Activated CD4-positive, alpha-beta T cell treated with anti-CD3 and anti-CD28 coated beads, Interleukin-2, amount 50 U/mL, for 1 hour (primary cell): ENCODE results near the gene BAIAP2L2.
"Not testable (repeated sequence)": the region's sequence is repeated elsewhere in the genome, so short reads cannot be mapped to it uniquely, and the experiment has no call there.

Source experiments
- DNase-seq: peaks from one replicate; pipeline ENCODE4 v3.0.0-alpha.2; 2020

BAIAP2L2 gene

DNA sequence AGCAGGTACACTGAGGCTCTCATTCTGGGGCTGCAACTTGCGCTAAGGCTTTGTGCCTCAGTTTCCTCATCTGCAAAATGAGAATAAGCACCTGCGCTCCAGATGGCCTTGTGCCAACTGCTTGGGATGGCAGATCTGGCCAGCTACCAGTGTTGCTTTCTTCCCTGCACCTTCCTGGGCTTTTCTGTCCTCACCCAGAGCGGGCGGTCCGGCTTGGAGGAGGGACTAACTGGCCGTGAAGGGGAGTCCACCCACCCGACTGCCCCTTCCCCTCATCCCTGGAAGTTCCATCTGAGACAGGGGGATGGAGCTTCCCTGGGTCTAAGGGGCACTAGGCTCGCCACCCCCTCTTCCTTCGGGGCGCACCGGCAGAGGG lies 30.0 kb downstream of the BAIAP2L2 start:
- DNase-seq, result no peak

DNA sequence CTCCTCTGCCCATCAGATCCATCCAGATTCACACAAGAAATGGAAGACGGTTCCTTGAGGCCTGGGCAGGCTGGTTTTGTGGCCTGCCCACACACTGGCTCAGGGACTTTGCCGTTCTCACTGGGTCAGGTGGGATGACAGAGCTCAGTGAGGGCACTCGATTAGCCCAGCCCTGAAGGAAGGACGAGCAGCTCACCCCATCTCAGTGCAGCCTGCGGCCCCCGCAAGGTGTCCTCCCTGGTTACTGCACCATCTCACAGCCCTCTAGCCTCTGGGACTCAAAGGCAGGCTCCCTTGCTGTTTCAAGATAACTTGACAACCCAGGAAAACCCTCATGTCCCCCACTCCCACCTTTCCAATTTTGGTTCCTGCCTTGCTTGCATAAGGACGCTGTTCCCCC lies 30.7 kb downstream of the BAIAP2L2 start:
- no peak for DNase-seq

DNA sequence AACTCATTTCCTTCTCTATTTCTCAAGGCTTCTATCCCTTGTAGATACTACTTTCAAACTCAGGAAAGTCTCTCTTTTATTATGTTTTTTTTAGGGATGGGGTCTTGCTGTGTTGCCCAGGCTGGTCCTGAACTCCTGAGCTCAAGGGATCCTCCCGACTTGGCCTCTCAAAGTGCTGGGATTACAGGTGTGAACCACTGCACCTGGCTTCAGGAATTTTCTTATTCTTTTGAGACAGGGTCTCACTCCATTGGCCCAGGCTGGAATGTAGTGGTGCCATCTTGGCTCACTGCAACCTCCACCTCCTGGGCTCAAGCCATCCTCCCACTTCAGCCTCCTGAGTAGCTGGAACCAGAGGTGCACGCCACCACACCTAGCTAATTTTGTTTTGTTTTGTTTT lies 31.3 kb downstream of the BAIAP2L2 start:
- not testable (repeated sequence) for DNase-seq

DNA sequence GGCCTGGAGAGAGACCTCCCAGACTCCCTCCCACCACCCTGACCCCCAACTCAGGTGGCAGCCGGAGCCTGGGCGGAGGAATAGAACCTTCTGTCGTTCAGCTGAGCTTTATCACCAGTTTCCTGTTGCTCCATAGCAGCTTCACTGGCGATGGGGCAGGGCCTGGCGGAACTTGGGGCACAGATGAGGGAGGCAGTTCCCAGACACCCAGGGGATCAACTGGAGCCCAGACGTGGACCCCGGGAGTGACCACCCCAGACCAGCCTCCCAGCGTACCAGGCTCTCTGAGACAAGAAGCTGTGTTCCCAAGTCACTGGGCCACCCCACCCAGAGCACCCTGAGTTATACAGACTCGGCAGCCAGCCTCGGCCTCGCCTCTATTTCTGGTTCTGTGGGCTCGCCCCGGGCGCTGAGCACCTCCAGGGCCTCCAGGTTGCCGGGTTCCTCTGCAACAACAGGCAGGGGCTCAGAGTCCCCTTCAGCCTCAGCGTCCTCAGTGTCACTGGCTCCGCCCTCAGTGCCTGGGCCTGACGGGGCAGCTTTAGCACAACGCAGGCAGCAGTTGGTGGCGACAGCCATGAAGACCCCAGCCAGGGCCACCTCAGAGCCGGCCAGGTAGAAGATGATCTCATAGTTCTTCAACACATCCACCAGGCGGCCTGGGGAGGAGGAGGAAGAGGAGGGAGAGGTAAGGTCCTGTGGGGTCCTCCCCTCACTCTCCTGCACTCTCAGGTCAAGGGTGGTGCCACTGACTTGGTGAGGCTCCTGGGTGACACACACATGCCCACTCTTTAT lies 32.2 kb downstream of the BAIAP2L2 start:
- no peak for DNase-seq

DNA sequence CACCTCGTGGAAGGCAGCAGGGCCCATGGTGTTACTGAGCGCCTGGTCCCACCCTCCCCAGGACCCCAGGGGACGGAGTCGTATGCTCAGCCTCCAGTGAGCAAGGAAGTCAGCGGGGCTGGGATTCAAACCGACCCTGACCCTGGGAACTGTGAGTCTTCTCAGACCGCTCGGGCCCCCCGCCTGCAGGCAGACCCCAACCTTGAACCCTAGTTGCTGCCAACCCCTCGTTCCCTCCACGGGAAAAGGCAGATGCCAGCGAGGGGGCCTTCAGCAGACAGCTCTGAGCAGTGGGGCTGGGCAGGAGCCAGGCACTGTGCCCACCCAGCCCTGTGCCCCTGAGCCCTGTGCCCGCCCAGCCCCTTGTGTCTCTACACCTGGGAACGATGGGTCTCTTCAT lies 32.9 kb downstream of the BAIAP2L2 start:
- no peak for DNase-seq

DNA sequence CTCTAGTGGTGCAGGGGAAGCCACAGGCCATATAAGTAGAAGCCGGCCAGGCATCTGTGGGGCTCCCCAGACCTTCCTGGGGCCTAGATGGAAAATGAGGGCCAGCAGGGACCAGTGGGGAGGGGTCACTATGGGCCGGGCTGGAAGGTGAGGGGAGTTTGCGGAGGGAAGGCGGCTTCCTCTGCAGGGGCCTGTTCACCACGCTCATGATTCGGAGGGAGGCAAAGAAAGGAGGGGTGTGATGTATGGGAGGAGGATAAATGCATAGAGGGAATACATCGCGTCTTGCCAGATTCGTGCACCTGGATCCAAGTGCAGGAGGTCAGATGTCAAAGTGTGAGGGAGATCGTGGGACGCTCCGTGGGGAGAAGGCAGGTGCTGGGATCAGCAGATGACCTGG lies 33.4 kb downstream of the BAIAP2L2 start:
- DNase-seq, result no peak

DNA sequence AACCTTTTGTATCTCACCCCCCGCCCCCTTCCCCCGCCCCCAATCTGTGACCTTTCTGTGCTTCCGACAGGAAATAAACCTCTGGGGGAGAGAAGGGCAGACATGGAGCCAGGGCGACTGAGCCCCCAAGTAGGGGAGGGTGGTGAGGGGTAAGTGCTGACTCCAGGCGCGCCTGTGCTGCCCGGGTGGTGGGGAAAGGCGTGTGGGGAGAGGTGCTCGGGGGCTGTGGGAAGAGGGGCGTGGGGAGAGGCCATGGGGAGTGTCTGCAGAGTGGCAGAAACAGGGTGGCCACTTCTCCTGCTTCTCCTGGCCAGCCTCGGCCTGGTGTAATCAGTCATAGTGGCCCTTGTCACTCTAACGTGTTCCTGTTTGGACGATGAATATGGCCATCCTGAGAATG lies 34.5 kb downstream of the BAIAP2L2 start:
- DNase-seq, result no peak

DNA sequence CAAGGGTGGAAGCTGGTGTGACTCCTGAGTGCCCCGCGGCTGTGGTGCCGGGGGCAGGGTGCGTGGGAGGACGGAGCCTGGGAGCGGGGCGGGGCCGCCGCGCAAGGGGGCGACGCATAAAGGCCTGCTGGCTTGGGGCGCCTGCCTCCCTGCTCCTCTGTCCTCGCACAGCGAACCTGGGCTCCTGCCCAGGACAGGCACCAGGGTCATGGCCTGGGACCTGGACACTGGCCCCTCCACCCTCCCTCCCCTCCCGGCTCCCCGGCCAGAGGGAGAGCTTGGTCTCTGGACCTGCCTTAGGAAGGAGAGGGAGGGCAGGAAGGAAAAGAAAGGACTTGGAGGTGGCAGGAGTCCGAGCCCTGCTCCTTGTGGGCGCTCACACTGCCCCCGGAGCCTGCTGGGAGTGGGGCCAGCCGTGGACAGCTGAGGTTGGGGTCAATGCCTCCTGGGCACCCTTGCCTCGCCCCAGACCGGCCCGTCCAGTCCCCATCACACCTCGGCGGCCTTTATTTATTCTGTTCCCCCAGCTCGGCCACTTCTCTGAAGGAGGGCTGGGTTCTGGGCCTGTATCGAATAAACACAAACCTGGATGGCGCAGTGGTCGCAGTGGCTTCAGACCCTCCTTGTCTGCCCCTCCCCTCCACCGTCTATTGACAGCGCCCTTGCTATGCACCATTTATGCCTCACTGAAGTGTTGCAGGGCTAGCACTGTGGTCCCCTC lies 35.2 kb downstream of the BAIAP2L2 start:
- no peak for DNase-seq

DNA sequence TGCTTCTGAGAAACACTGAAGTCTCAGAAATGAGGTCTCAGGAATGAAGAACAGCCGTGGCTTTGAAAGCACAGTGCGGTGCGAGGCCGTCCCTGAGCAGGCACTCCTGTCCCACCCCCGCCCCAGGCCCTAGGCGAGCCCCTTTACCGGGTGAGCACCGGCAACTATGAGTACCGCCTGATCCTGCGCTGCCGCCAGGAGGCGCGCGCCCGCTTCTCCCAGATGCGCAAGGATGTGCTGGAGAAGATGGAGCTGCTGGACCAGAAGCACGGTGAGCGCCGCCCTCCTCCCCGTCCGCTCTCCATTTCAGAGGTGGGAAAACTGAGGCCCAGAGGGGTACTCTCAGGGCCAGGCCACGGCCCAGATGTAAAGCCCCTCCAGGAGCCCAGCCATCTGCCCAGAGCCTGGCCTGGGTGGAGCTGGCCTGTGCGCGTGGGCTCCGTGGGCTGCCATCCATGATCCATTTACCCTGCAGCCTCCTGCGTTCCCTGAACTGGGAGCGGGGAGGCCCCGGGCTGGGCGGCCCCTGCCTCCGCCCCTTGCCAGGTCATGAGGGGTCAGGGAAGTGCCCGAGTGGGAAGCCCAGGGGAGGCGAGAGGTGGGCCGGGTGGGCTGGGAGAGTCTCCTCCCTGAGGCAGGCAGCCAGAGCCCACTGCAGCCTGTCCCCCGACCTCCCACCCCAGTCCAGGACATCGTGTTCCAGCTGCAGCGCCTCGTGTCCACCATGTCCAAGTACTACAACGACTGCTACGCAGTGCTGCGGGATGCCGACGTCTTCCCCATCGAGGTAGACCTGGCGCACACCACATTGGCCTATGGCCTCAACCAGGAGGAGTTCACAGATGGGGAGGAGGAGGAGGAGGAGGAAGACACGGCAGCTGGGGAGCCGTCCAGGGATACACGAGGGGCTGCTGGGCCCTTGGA lies 36.0 kb downstream of the BAIAP2L2 start:
- no peak for DNase-seq

DNA sequence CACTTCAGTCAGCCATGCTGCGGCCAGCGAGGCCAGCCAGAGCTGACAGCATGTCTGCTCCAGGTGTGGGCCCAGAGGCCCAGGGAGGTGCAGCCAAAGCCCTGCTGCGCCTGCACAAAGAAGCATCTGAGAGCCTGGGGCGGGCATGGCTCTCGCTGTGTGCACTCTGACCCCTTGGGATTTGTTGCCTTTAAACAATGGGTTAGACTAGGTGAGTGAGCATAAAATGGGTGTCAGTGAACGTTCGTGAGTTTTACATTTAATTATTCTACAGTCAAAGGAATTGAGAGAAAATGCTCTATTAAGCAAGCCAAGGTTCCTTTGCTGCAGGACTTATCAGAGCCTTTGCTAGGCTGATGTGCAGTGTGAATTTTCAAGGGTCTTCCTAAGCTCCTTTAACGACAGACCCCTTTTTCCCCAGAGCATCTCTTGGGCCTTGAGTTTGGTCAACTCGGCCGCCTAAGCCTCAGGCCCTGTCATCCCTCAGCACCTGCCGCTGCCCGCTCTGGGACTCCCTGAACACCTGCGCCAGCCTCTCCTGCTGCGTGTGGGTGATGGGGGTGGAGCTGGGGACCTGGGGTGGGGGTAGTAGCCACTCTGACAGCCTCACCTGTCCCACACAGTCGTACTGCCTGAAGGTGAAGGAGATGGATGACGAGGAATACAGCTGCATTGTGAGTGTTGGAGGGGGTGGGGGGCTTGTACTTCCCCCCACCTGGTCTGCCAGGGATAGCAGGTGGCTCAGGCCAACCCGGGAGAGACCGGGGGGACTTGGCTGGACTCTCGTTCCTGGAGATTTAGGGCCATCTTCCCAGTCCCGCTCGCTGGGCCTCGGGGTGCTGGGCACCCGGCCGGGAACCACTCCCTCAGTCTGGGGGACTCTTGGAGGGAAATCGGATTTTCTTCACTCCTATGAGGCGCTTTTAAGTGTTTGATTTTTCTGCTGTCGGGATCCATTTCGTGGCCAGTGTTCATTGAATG lies 37.0 kb downstream of the BAIAP2L2 start:
- DNase-seq, result no peak

DNA sequence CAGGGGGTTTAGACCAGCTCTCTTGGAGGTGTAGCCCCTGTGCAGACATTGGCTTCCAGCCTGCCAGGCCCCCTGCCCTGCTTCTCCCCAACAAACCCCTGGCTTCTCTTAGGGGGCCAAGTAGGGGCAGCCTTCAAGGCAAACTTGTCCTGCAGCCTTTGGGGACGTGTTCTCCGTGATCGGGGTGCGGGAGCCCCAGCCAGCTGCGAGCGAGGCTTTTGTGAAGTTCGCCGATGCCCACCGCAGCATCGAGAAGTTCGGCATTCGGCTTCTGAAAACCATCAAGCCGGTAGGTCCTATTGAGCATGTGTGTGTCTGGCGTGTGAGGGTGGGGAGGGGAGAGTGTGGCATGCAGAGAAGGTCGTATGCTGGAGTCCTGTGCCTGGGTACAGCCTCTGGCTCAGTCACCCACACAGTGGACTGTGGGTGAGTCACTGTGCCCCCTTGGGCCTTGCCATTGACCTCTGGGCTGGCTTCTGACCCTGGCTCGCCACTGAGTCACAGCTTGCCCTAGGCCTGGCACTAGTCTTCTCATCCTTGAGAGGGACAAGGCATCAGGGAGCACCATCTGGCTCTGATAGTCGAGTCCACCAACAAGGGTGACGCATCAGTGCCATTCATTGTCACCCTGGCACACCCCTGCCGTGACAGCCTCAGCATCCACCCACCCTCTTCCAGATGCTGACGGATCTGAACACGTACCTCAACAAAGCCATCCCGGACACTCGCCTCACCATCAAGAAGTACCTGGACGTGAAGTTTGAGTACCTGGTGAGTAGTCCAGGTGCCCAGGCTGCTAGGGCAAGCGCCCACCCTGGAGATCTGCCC lies 37.9 kb downstream of the BAIAP2L2 start:
- DNase-seq, result no peak

DNA sequence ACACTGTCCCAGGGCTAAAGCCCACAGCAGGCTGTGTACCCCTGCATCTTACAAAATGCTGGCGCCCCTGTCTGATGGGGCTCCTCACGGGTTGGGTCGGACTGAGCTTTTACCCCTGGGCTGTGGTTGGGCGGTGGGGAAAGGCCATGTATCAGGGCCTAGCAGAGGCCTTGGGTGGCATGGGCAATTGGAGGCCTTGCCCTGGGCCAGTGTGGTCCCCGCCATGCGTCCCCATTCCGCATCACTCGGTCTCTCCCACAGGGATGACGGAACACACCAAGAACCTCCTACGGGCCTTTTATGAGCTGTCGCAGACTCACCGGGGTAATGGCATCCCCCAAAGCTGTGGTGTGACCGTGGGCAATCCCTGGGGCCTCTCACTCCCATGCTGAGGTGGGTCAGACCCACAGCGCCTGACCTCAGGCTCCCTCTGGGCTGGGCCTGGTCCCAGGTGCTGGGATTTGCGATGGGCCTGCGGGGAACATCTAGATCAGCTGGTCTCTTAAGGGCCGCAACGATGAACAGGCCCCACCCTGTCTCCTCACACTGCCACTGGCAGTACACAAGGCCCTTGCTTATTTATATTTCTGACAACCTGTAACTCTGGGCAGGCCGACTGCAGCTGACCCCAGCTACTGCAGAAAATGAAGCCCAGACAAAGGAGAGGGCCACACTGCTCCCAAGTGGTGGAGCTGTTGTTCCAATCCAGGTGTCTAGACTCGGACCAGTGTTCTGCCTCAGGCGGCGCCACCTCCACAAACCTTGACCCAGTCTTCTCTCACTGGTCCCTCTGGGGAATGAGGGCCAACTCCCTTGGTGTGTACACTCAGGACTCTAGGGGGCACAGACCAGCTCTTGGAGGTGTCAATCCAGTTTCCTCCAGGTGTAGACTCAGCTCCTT lies 38.8 kb downstream of the BAIAP2L2 start:
- DNase-seq, result no peak

DNA sequence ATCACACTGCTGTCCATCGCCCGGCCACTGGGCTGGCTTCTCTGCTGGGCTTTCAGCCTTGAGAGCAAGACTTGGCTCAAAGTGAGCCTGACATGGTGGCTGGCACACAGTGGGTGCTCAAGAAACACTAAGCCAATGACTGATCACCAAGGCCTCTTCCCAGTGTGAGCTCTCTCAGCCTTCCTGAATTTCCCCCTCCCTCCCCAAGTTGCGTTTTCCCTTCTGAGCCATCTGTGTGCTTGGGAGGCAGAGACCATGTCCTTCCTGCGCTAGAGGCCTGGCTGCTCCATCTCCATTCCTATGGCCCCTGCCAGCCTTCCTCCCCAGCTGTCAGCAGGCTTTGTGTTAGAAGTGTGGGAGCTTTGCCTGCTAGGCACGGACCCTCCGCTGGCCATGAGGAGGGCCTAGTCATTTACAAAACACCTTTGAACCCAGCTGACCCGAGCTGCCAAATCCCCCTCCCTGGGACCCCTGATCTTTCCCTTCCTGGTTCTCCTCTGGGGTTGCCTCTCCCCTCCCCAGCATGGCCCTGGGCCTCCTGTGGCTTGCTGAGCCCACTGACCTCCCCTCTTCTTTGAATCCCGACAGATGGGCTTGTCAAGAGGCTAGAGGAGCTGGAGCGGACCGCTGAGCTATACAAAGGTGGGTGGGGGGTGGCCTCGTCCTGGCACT lies 40.1 kb downstream of the BAIAP2L2 start:
- no peak for DNase-seq

DNA sequence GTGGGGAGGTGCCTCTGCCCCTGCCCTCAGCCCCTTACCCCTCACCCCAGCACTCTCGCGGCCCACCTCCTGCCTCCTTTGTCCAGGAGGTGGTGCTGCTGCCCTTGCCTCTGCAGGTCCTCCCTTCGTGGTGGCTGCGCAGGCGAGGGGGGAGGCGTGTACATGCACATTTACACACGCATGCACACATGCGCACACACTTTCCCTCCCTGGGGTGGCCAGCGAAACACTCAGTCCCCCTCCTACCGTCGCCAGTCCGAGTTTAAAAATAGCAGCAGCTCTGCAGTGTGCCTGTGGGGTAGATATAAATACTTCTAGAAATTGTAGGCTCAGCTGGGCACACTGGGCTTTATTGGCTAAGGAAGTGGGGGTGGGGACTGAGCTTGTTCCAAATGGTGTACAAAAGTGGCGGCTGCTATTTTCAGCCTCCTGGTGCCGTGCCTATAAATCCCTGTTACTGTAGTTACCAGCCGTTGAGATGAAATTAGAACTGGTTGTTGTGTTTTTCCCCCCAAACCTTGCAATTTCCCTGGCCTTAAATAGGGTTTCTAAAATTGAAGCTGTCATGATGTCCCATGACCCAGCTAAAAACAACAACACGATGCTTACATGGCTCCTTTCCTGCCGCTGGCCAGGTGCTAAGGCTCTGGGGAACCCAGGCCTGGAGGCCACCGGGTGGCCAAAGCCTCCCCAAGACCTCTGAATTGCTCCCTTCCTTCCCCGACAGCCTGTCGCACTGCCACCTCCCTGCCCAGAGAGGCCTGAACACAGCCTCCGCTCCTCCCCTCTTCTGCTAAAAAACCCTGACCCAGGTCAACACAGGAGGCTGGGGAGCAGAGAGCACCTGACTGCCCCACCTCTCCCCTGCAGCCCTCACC lies 40.9 kb downstream of the BAIAP2L2 start:
- DNase-seq, result no peak

DNA sequence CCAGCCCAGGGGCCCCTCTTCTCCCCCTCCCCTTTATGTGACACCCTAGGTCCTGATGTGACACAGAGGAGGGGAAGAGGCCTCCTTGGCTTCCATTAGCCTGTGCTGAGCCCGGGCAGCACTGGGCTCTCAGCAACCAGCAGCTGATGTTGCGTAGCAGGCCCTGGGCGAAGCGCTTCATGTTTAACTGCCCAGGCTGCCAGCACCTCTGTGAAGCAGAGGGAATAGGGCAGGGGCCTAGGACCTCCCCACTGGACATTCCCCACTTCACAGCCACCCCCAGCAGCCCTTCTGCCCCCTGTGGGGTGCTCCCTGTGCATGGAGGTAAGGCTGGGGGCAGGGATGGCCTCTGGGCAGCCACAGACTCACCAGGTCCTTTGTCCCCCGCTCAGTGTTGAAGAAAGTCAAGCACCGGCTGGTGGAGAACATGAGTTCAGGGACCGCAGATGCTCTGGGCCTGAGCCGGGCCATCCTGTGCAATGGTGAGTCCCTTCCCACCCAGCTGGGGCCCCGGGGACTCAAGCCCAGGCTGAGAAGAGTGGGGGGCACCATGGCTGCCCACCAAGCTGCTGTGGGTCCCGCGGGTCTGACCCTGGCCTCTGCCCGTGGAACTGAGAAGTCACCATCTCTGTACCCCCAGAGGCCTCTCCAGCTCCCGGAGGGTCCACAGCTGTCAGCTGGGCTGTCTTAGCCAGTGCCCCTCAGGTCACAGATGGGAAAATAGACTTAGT lies 41.7 kb downstream of the BAIAP2L2 start:
- no peak for DNase-seq

DNA sequence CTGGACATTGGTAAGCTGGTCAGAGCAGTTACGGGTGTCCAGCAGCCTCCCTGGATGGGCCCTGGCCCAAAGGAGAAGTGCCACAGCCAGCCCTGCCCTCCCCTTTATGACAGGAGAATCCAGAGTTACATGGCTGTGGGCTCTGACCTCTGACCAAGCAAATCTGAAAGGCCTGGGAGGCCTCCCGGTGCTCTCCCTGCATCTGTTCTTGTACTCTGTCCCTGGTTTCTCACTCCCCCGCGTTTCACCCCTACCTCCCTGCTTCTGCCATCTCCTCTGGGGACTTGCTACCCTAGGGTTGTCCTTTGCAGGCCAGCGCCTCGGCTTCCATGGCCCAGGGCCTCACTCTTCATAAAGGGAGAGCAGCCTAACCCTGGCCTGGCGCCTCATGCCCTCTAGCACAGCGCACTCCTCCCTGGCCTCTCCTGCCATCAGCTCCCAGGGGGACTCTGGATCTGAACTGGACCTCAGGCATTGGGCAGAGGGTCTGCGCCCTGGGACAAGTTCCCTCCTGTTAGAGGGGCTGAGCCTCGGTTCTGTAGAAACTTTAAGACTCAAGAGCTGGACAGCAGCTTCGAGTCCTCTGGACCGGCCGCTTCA lies 42.6 kb downstream of the BAIAP2L2 start:
- no peak for DNase-seq

DNA sequence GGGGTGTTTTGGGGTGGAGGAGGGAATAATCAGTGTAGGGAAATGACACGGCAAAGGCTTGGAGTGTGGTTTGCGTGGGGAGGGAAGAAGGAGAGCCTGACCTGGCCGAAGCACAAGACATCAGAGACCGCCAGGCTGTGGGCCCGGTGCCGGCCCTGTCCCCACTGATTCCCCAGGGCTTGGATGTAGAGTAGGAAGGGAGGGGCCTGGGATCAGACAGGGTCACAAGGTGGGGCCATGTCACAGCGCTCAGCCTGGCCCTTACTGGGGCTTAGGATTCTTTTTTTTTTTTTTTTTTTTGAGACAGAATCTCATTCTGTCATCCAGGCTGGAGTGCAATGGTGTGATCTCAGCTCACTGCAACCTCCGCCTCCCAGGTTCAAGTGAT lies 43.5 kb downstream of the BAIAP2L2 start:
- DNase-seq, result no peak
